T-helper 2 cell treated with Interferon-gamma antibody and Interleukin-4, amounts not matched to agents 5 μg/mL and 100 μg/mL, for 36 hours (primary cell): ENCODE measurements around the gene C10orf95.
A peak's percentile ranks its signal among the peaks of the same experiment; 100 is the strongest.

Experiments used
- DNase-seq: peaks from one replicate; pipeline ENCODE4 v3.0.0; 2021; ENCODE audit warnings: low spot score
- H3K27ac Mint-ChIP-seq: one replicate; pipeline ENCODE4 v1.8.0; 2021; ENCODE audit warnings: mild to moderate bottlenecking, mixed read lengths
- H3K27me3 Mint-ChIP-seq: one replicate; pipeline ENCODE4 v1.8.0; 2021; ENCODE audit warnings: low read depth, mixed read lengths
- H3K36me3 Mint-ChIP-seq: one replicate; pipeline ENCODE4 v1.8.0; 2021; ENCODE audit warnings: low read depth, mixed read lengths
- H3K4me1 Mint-ChIP-seq: one replicate; pipeline ENCODE4 v1.8.0; 2021; ENCODE audit warnings: low read depth, mixed read lengths
- H3K4me3 Mint-ChIP-seq: one replicate; pipeline ENCODE4 v1.8.0; 2022; ENCODE audit warnings: mild to moderate bottlenecking, moderate library complexity, mixed read lengths
- H3K9me3 Mint-ChIP-seq: one replicate; pipeline ENCODE4 v1.8.0; 2021; ENCODE audit warnings: mixed read lengths

C10orf95 gene

DNA sequence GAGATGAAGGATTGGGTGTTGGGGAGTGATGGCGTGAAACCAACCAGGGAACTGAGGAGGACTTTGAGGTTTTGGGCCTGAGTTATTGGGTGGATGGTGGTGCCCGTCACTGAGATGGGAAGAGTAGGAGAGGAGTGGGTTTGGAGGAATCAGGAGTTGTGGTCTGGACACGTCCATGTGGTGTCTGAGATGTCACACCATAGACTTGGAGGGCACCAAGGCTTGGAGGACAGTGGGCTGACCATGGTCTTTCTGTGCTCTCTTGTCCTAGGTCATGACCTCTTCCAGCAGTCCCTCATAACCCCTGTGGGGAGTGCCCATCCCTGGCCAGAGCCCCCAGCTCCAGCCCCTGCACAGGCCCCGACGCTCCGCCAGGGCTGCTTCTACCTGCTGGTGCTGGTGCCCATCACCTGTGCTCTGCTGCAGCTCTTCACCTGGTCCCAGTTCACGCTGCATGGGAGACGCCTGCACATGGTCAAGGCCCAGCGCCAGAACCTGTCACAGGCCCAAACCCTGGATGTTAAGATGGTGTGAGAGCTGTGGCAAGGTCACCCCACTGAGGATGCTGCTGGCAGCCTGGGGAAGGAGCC is 24.2 kb upstream of the C10orf95 start:
- Mint-ChIP-seq H3K27ac (no peak overlapping the region), H3K36me3 (peaks cover 17% of the 10 kb centered on the region), H3K27me3 (no peaks in the 10 kb centered on the region), H3K4me1 (peaks cover 14% of the 10 kb centered on the region), H3K9me3 (no peaks in the 10 kb centered on the region), H3K4me3 (no peak overlapping the region)
- no peak for DNase-seq

DNA sequence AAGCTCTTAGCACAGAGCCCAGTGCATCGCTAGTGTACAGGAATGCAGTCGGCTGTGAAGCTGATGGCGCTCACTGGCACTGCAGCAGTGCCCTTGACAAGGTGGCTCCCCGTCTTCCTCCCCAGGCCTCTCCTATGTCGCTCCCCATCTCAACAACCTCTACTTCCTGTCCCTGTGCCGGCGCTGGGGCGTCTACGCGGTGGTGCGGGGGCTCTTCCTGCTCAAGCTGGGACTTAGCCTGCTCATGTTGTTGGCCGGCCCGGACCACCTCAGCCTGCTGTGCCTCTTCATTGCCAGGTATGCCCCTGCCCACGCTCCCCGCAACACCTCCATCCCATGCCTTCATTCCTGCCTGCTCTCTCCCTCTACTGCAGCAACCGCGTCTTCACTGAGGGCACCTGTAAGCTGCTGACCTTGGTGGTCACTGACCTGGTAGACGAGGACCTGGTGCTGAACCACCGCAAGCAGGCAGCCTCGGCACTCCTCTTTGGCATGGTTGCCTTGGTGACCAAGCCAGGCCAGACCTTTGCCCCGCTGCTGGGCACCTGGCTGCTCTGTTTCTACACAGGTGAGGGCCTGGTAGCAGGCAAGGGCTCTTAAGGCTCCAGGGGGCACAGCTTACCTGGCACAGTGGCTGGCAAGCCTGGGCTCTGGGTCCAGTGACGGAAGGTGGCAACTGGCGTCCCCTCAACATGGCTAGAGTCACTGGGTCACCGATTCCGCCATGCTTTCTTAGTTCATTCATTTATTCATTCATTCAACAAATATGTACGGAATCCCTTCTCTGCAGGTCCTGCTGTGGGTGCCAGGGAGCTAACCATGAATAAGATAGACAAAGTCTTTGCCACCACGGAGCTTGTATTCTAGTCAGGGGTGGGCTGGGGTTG is 22.3 kb upstream of the C10orf95 start:
- Mint-ChIP-seq H3K9me3 (no peaks in the 10 kb centered on the region), H3K4me1 (peaks cover 9% of the 10 kb centered on the region), H3K36me3 (peaks cover 12% of the 10 kb centered on the region), H3K27ac (peak overlapping the region; percentile 9), H3K27me3 (no peaks in the 10 kb centered on the region), H3K4me3 (no peak overlapping the region)
- DNase-seq: no peak

DNA sequence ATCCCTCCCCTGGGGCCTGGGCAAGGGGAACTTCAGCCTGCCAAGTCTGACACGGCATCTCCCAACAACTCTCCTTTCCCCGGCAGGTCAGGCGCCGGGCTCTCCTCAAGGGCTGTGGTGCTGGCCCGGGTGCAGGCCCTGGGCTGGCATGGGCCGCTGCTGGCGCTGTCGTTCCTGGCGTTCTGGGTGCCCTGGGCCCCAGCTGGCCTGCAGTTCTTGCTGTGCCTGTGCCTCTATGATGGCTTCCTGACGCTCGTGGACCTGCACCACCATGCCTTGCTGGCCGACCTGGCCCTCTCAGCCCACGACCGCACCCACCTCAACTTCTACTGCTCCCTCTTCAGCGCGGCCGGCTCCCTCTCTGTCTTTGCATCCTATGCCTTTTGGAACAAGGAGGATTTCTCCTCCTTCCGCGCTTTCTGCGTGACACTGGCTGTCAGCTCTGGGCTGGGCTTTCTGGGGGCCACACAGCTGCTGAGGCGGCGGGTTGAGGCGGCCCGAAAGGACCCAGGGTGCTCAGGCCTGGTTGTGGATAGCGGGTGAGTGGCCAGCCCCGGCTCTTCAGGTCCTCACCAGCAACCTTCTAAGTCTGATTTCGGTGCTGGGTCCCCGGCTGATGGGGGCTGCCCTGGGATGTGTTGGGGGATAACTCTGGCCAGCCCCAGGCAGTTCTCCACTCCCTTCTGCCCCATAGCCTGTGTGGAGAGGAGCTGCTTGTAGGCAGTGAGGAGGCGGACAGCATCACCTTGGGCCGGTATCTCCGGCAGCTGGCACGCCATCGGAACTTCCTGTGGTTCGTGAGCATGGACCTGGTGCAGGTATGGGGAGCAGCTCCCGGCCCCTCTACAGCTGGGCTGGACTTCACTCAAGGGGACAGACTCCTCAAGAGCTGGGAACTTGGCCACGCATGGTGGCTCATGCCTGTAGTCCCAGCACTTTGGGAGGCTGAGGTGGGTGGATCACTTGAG is 19.5 kb upstream of the C10orf95 start:
- Mint-ChIP-seq H3K4me1 (peaks cover 6% of the 10 kb centered on the region), H3K27me3 (no peaks in the 10 kb centered on the region), H3K36me3 (peaks cover 9% of the 10 kb centered on the region), H3K27ac (no peak overlapping the region), H3K9me3 (no peaks in the 10 kb centered on the region), H3K4me3 (no peak overlapping the region)
- no peak for DNase-seq

DNA sequence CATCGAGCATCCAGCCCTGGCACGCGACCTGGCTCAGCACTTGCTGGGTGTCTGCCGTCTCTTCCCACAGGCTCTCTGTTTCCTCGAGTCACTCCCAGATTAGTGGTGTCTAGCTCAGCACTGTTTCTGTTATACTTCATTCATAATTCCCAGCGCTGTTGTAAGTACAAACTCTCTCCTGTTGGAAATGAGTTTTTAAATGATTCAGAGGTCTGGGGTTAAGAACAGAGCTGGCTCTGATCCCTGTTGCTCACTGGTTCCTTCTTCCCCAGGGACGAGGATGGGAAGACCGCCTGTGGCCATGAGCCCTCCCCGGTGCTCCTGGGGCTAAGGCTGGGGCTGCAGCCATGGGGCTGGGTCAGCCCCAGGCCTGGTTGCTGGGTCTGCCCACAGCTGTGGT is 17.3 kb upstream of the C10orf95 start:
- H3K9me3 Mint-ChIP-seq: no peaks in the 10 kb centered on the region
- peaks cover 4% of the 10 kb centered on the region for H3K36me3 Mint-ChIP-seq
- no peak overlapping the region for H3K27ac Mint-ChIP-seq
- DNase-seq: no peak
- no peak overlapping the region for H3K4me3 Mint-ChIP-seq
- no peaks in the 10 kb centered on the region for H3K27me3 Mint-ChIP-seq
- peaks cover 7% of the 10 kb centered on the region for H3K4me1 Mint-ChIP-seq

DNA sequence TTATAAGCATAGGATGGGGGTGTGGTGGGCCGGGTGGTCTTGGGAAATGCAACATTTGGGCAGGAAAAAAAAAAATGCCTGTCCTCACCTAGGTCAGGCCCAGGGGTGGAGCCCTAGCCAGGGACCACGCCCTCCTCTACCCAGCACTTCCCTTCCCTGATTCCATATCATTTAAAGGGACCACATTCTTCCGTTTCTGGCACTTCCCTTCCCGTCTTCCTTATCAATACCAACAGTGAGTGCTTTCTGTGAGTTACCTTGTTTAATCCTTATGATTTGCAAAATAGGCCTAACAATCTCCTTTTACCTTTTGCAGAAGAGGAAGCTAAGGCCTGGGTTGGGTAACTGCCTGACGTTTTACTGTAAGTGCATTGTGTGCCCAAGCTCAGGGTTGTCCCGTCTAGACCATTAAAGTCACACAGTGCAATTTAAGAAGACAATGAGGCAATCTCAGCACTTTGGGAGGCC is 16.7 kb upstream of the C10orf95 start:
- no peaks in the 10 kb centered on the region for H3K9me3 Mint-ChIP-seq
- H3K4me3 Mint-ChIP-seq: no peak overlapping the region
- H3K4me1 Mint-ChIP-seq: peaks cover 2% of the 10 kb centered on the region
- H3K27ac Mint-ChIP-seq: no peak overlapping the region
- H3K36me3 Mint-ChIP-seq: peaks cover 4% of the 10 kb centered on the region
- H3K27me3 Mint-ChIP-seq: no peaks in the 10 kb centered on the region
- no peak for DNase-seq

DNA sequence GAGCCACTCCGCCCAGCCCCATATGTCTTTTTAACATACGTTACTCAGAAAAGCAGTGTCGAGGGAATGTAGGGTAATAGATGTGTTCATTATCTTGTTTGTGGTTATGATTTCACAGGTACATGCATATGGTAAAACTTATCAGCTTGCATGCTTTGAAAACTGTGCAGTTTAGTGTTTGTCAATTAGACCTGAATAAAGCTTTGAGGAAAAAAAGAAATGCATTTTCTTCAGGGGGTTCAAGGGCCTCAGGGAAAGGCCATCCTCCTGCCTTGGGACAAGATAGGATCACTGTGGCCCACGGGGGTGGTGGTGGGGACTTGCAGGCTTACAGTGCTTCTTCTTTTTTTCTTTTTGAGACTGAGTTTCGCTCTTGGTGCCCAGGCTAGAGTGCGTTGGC is 16.0 kb upstream of the C10orf95 start:
- Mint-ChIP-seq H3K36me3 (peaks cover 4% of the 10 kb centered on the region), H3K27ac (no peak overlapping the region), H3K27me3 (no peaks in the 10 kb centered on the region), H3K4me1 (peaks cover 8% of the 10 kb centered on the region), H3K9me3 (no peaks in the 10 kb centered on the region), H3K4me3 (no peak overlapping the region)
- no peak for DNase-seq

DNA sequence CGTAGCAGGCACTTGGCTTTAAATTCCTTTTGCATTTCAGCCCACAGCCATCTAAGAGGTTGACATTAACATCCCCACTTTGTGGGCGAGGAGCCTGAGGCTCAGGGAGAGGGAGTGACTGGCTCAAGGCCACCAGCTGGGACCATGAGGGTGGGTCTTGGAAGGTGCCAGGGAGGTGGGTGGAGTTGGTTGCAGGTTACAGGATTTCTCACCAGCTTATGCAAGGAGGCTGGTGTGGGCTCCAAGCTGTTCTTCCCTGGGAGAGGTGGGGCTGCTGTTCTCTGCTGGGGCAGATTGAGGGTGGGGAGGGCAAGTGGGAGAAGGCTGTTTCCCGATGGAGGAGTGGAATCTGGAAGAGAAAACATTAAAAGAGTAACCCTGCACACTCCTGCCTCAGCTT is 14.1 kb upstream of the C10orf95 start:
- peaks cover 23% of the 10 kb centered on the region for H3K4me1 Mint-ChIP-seq
- H3K27ac Mint-ChIP-seq: no peak overlapping the region
- H3K9me3 Mint-ChIP-seq: no peaks in the 10 kb centered on the region
- no peak for DNase-seq
- H3K27me3 Mint-ChIP-seq: no peaks in the 10 kb centered on the region
- no peak overlapping the region for H3K4me3 Mint-ChIP-seq
- H3K36me3 Mint-ChIP-seq: peaks cover 4% of the 10 kb centered on the region

DNA sequence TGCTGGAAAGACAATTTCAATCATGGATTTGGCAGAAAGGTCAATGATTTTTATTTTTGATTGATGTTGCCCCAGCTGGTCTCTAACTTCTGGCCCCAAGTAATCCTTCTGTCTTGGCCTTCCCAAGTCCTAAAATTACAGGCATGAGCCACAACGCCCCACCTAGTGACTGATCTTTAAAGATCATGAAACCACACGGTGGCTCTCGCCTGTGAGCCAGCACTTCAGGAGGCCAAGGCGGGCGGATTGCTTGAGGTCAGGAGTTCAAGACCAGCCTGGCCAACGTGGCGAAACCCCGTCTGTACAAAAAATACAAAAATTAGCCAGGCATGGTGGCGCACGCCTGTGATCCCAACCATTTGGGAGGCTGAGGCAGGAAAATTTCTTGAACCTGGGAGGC is 12.6 kb upstream of the C10orf95 start:
- Mint-ChIP-seq H3K4me1 (peaks cover 25% of the 10 kb centered on the region), H3K9me3 (no peaks in the 10 kb centered on the region), H3K4me3 (no peak overlapping the region), H3K36me3 (peaks cover under 1% of the 10 kb centered on the region), H3K27ac (no peak overlapping the region), H3K27me3 (no peaks in the 10 kb centered on the region)
- DNase-seq: no peak

DNA sequence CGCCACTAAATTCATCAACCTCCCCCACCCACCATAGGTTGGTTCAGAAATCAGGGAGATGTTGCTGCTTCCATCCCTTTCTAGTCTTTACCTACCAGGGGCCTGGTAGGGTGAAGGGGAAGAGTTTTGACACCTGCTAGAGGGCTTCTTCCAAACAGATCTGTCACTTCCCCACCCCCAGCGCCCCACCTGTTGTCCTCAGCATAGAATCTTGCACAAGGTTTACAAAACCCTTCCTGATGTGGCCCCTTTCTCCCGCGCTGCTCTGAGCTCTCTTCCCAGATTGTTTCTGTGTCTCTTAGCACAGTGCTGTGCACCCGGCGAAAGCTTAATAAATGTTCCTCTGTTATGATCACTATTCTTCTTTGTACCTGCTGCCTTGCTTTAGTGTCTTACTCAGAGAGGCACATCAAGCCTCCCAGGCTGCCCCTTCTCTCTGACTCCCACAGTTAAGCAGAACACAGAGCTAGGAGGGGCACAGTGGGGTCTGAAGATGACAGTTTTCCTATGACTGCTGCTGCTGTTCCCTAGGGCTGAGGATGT is 11.2 kb upstream of the C10orf95 start:
- Mint-ChIP-seq H3K4me1 (peaks cover 25% of the 10 kb centered on the region), H3K36me3 (no peaks in the 10 kb centered on the region), H3K27ac (no peak overlapping the region), H3K9me3 (no peaks in the 10 kb centered on the region), H3K27me3 (no peaks in the 10 kb centered on the region), H3K4me3 (peak overlapping the region; percentile 96)
- DNase-seq: no peak

DNA sequence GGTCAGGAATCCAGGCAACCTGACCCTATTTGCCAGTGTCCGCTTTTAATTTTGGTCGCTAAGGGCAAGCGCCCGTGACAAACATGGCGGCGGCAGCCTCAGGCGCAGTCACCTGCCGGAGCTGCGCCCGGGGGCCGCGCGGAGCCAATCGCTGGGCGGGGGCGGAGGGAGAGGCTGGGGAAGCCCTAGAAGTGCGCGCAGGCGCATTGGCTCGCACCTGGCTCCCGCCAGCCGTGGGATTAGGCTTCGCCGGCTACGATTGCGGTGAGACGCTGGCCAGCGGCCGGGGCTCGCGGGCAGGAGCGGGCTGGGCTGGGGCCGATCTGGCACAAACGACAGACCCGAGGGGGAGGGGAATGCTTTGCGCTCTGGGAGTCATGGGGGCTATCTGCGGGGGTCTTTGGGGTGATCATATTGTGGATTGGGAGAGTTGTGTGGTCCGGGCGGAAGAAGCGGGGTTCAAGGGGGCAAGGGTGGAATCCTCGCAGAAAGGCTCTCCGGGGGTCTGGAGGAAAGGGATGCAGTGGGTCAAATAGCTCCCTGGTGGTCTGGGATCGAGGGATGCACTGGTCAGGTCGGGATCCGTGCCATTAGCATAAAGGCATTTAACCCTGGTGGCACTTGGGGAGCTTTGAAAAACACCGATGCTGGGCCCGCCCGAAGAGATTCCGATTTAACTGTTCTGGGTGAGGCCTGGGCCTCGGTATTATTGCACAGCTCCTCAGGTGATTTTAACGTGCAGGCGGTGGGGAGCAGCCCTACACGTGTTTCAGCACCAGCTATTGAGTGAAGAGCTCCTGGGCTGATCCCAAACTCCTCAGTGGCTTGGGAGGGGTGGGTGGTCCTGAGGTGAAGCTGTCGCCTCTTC is 10.1 kb upstream of the C10orf95 start:
- no peaks in the 10 kb centered on the region for H3K27me3 Mint-ChIP-seq
- peaks cover 25% of the 10 kb centered on the region for H3K4me1 Mint-ChIP-seq
- H3K4me3 Mint-ChIP-seq: peak overlapping the region; percentile 96
- peak overlapping the region; percentile 87 for H3K27ac Mint-ChIP-seq
- peak; percentile 90 for DNase-seq
- no peaks in the 10 kb centered on the region for H3K9me3 Mint-ChIP-seq
- no peaks in the 10 kb centered on the region for H3K36me3 Mint-ChIP-seq

DNA sequence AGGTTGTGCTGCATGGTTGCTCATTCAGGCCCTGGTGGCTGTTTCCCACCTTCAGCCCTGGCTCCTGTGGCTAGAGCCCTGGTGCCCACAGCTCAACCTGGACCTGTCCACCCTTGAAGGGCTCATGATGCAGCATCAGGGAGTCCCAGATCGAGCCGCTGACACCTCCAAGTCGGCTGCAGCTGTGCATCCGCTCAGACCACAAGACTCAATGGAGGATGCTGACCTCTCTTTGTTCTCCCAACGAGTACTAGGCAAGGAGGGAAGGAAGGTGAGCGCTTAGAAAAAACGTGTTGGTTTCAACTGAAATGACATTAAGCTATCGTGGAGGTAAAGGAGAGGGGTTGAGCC is 9.5 kb upstream of the C10orf95 start:
- Mint-ChIP-seq H3K36me3 (no peaks in the 10 kb centered on the region), H3K27ac (peak overlapping the region; percentile 87), H3K9me3 (no peaks in the 10 kb centered on the region), H3K4me3 (peak overlapping the region; percentile 96), H3K27me3 (no peaks in the 10 kb centered on the region), H3K4me1 (peaks cover 25% of the 10 kb centered on the region)
- no peak for DNase-seq

DNA sequence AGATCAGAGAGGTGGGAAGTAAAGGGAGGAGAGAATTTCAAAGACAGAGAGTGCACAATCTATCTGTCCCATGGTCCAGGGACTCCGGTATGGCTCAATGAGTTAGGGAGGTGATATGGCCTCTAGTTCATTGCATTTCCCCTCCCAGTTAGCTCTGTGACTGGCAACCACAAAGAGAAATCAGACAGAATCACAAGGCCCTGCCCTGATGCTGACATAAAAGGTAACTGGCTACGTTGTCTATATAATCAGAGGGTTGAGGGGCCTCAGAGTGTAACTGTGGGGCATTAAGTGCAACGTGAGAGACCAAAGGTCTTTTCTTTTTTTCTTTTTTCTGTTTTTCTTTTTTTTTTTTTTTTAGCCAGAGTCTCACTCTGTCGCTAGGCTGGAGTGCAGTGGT is 7.3 kb upstream of the C10orf95 start:
- Mint-ChIP-seq H3K4me3 (no peak overlapping the region), H3K27ac (no peak overlapping the region), H3K36me3 (peaks cover 4% of the 10 kb centered on the region), H3K9me3 (no peaks in the 10 kb centered on the region), H3K4me1 (peaks cover 24% of the 10 kb centered on the region), H3K27me3 (no peaks in the 10 kb centered on the region)
- DNase-seq: no peak

DNA sequence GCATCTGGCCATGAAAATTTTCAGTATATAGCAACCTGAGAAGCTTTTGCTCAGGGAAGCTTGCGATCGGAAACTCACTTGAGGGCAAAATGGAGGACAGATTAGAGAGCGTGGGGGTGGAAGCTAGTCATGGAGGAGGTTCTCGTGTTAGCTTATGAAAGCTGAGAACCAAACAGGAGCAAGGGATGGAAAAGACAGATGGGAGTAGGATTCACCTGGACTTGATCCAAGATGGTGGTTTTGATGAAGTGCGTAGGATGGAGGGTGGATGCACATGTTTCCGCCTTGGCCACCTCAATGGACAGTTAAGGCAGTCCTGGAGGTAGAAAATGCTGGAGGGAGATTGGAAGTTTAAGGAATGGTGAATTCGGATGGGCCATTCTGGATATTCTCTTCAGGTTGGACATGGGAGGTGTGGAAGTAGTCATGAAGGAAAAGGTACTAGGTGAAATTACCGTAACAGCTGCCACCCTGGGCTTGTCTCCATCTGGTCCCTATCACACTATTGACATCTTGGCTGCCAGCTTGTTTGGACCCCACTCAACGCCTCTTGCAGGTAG is 6.3 kb upstream of the C10orf95 start:
- Mint-ChIP-seq H3K27me3 (no peaks in the 10 kb centered on the region), H3K9me3 (no peaks in the 10 kb centered on the region), H3K4me1 (peaks cover 26% of the 10 kb centered on the region), H3K36me3 (peaks cover 8% of the 10 kb centered on the region), H3K27ac (no peak overlapping the region), H3K4me3 (no peak overlapping the region)
- no peak for DNase-seq
